H9 (cell line): ENCODE results near the gene NOP58. TPM values are rescaled to one million over a fixed set of nuclear protein-coding genes. Genes with fewer than 3 reads are reported as not detected.

ENCODE experiments used
- DNase-seq: peaks from one replicate; pipeline ENCODE4 v3.0.0-alpha.2; 2017
- H2AFZ ChIP-seq: one replicate; pipeline ENCODE4 v1.6.1; 2013; ENCODE audit warnings: mild to moderate bottlenecking, low read length, control low read depth, moderate library complexity
- H2AK5ac ChIP-seq: 2 replicates; pipeline ENCODE4 v1.6.1; 2013; ENCODE audit warnings: low read length, control low read depth, mixed read lengths; ENCODE audit not compliant: insufficient read length
- H2BK120ac ChIP-seq: one replicate; pipeline ENCODE4 v1.6.1; 2013; ENCODE audit warnings: low read depth, mild to moderate bottlenecking, low read length, control low read depth, inconsistent platforms; ENCODE audit not compliant: poor library complexity, severe bottlenecking
- H2BK12ac ChIP-seq: 2 replicates; pipeline ENCODE4 v1.6.1; 2013; ENCODE audit warnings: low read length, control low read depth, mixed read lengths, low read depth; ENCODE audit not compliant: insufficient read length
- H2BK15ac ChIP-seq: 2 replicates; pipeline ENCODE4 v1.6.1; 2013; ENCODE audit warnings: low read depth, low read length, control low read depth
- H2BK20ac ChIP-seq: one replicate; pipeline ENCODE4 v1.6.1; 2013; ENCODE audit warnings: low read depth, mild to moderate bottlenecking, low read length, control low read depth, inconsistent platforms; ENCODE audit not compliant: poor library complexity, severe bottlenecking
- H2BK5ac ChIP-seq: 2 replicates; pipeline ENCODE4 v1.6.1; 2013; ENCODE audit warnings: low read length, control low read depth, mixed read lengths; ENCODE audit not compliant: insufficient read length
- H3K14ac ChIP-seq: 2 replicates; pipeline ENCODE4 v1.6.1; 2013; ENCODE audit warnings: low read length, control low read depth; ENCODE audit not compliant: insufficient read depth
- H3K18ac ChIP-seq: 2 replicates; pipeline ENCODE4 v1.6.1; 2013; ENCODE audit warnings: low read depth, mild to moderate bottlenecking, mixed read lengths, low read length, control low read depth; ENCODE audit not compliant: insufficient read length
- H3K23ac ChIP-seq: 2 replicates; pipeline ENCODE4 v1.6.1; 2013; ENCODE audit warnings: low read length, control low read depth, mixed read lengths, low read depth; ENCODE audit not compliant: insufficient read length
- H3K23me2 ChIP-seq: 2 replicates; pipeline ENCODE4 v1.6.1; 2013; ENCODE audit warnings: low read depth, mild to moderate bottlenecking, mixed read lengths, low read length, control low read depth; ENCODE audit not compliant: insufficient read length, poor library complexity, severe bottlenecking
- H3K27ac ChIP-seq: 2 replicates; pipeline ENCODE4 v1.5.1; 2013; ENCODE audit warnings: low read length, control low read depth, mixed read lengths, low read depth; ENCODE audit not compliant: insufficient read length
- H3K27me3 ChIP-seq: 2 replicates; pipeline ENCODE4 v1.6.1; 2013; ENCODE audit warnings: low read length, control low read depth, inconsistent platforms; ENCODE audit not compliant: insufficient read depth
- H3K4ac ChIP-seq: 2 replicates; pipeline ENCODE4 v1.6.1; 2013; ENCODE audit warnings: low read depth, mild to moderate bottlenecking, control low read depth, inconsistent platforms, low read length, moderate library complexity
- H3K4me1 ChIP-seq: 2 replicates; pipeline ENCODE4 v1.6.1; 2013; ENCODE audit warnings: low read length, control low read depth, inconsistent platforms; ENCODE audit not compliant: insufficient read depth
- H3K4me2 ChIP-seq: 2 replicates; pipeline ENCODE4 v1.6.1; 2013; ENCODE audit warnings: low read length, control low read depth, mixed read lengths; ENCODE audit not compliant: insufficient read length, insufficient read depth
- H3K56ac ChIP-seq: 2 replicates; pipeline ENCODE4 v1.6.1; 2013; ENCODE audit warnings: low read depth, mild to moderate bottlenecking, mixed read lengths, low read length, control low read depth; ENCODE audit not compliant: insufficient read length
- H3K79me1 ChIP-seq: 2 replicates; pipeline ENCODE4 v1.6.1; 2013; ENCODE audit warnings: low read depth, mild to moderate bottlenecking, moderate library complexity, low read length, control low read depth, inconsistent platforms; ENCODE audit not compliant: insufficient read depth, poor library complexity, severe bottlenecking
- H3K79me2 ChIP-seq: 2 replicates; pipeline ENCODE4 v1.6.1; 2013; ENCODE audit warnings: low read length, control low read depth, inconsistent platforms; ENCODE audit not compliant: insufficient read depth
- H3K9ac ChIP-seq: 2 replicates; pipeline ENCODE4 v1.6.1; 2013; ENCODE audit warnings: low read length, control low read depth, mixed read lengths; ENCODE audit not compliant: insufficient read length; ENCODE audit errors: extremely low read depth
- H3K9me3 ChIP-seq: one replicate; pipeline ENCODE4 v1.6.1; 2013; ENCODE audit warnings: low read depth, low read length, inconsistent platforms; ENCODE audit not compliant: control insufficient read depth
- H3T11ph ChIP-seq: one replicate; pipeline ENCODE4 v1.6.1; 2013; ENCODE audit warnings: mild to moderate bottlenecking, low read length, control low read depth, inconsistent platforms
- H4K20me1 ChIP-seq: one replicate; pipeline ENCODE4 v1.6.1; 2013; ENCODE audit not compliant: control insufficient read depth, insufficient read length, insufficient read depth
- H4K5ac ChIP-seq: 2 replicates; pipeline ENCODE4 v1.6.1; 2013; ENCODE audit warnings: low read depth, mild to moderate bottlenecking, mixed read lengths, low read length, control low read depth; ENCODE audit not compliant: insufficient read length
- H4K8ac ChIP-seq: replicated peaks from 2 replicates; pipeline ENCODE4 v1.6.1; 2013; ENCODE audit warnings: low read length, control low read depth, mixed read lengths, low read depth; ENCODE audit not compliant: insufficient read length
- H4K91ac ChIP-seq: 2 replicates; pipeline ENCODE4 v1.6.1; 2013; ENCODE audit warnings: low read depth, mild to moderate bottlenecking, moderate library complexity, mixed read lengths, low read length, control low read depth; ENCODE audit not compliant: insufficient read length
- H3K27ac Mint-ChIP-seq, 3 experiments: 2 replicates in 2 of 3; 3 replicates in 1 of 3; pipeline ENCODE4 v1.8.0; 2020 to 2021; ENCODE audit warnings: mixed read lengths in 3 of 3, mild to moderate bottlenecking in 1 of 3, moderate library complexity in 1 of 3
- H3K27me3 Mint-ChIP-seq: 2 replicates; pipeline ENCODE4 v1.8.0; 2021; ENCODE audit warnings: low read depth, mild to moderate bottlenecking, moderate library complexity, mixed read lengths
- H3K36me3 Mint-ChIP-seq, 3 experiments: 2 replicates in 2 of 3; 3 replicates in 1 of 3; pipeline ENCODE4 v1.8.0; 2020 to 2021; ENCODE audit warnings: low read depth in 3 of 3, mixed read lengths in 3 of 3; ENCODE audit not compliant: insufficient read depth in 1 of 3
- H3K4me1 Mint-ChIP-seq, 2 experiments: 2 replicates each; pipeline ENCODE4 v1.8.0; 2020; ENCODE audit warnings: mixed read lengths in 2 of 2
- H3K4me3 Mint-ChIP-seq, 2 experiments: 2 replicates in 1 of 2; 3 replicates in 1 of 2; pipeline ENCODE4 v1.8.0; 2020 to 2021; ENCODE audit warnings: mild to moderate bottlenecking in 2 of 2, mixed read lengths in 2 of 2, moderate library complexity in 1 of 2
- H3K9me3 Mint-ChIP-seq, 2 experiments: 2 replicates in 1 of 2; 3 replicates in 1 of 2; pipeline ENCODE4 v1.8.0; 2020; ENCODE audit warnings: mild to moderate bottlenecking in 2 of 2, mixed read lengths in 2 of 2, moderate library complexity in 1 of 2
- WGBS: extraction: QIAGEN DNeasy Blood & Tissue Kit; methylation state at CpG from one replicate; pipeline ENCODE4 v1.1.7; 2013; ENCODE audit warnings: missing lambda C conversion rate, low lambda C conversion rate, mixed read lengths; ENCODE audit not compliant: insufficient read length; ENCODE audit errors: extremely low coverage; 5-methylcytosine and 5-hydroxymethylcytosine counted together
- total RNA-seq: library from RNA; stranded (reverse); gene quantifications from 2 replicates; pipeline ENCODE4 v1.2.1, GENCODE V29; 2021
- TF ChIP-seq, protein P1 (sequence below): fragments of 200-600 bp; sonication (generic); conservative IDR thresholded peaks from 3 replicates; pipeline ENCODE4 v1.8.0; 2021; ENCODE audit warnings: antibody characterized with exemption, mild to moderate bottlenecking

The NOP58 gene
- total RNA-seq, 1 experiment from 2014 or later = 168 TPM

DNA sequence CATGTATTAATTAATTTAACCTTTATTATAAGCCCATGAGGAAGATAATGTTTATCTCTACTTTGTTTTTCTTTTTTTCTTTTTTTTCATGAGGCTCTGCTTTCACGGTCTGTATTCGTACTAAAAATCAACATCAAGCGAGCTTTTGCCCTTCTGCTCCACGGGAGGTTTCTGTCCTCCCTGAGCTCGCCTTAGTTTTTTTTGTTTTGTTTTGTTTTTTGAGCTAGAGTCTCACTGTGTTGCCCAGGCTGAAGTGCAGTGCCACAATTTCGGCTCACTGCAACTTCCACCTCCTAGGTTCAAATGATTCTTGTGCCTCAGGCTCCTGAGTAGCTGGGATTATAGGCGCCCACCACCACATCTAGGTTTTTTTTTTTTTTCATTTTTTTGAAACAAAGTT is 80.6 kb downstream of the NOP58 start:
- WGBS = no CpG with 5 or more reads among the region's 7 CpGs
- DNase-seq = no peak
- H4K20me1 ChIP-seq = no peaks in the 10 kb centered on the region
- no peak overlapping the region for H4K5ac ChIP-seq
- no peak overlapping the region for H4K91ac ChIP-seq
- H2BK120ac ChIP-seq = no peak overlapping the region
- Mint-ChIP-seq H3K4me1 (peaks cover 7 to 11% of the 10 kb centered on the region in 2 experiments), H3K4me3 (no peak overlapping the region), H3K27me3 (no peaks in the 10 kb centered on the region), H3K36me3 (no peaks in the 10 kb centered on the region; a peak in 1 of 7 replicates), H3K9me3 (peaks cover 0 to 2% of the 10 kb centered on the region in 2 experiments; a peak in 1 of 5 replicates), H3K27ac (peak overlapping the region in 1 of 3 experiments; percentile 23; a peak in 1 of 7 replicates)
- H3K79me1 ChIP-seq = no peaks in the 10 kb centered on the region
- H2BK12ac ChIP-seq = no peak overlapping the region
- H3K4ac ChIP-seq = no peak overlapping the region
- H2BK20ac ChIP-seq = no peak overlapping the region
- H3K9me3 ChIP-seq = no peaks in the 10 kb centered on the region
- H3K9ac ChIP-seq = no peak overlapping the region
- no peak overlapping the region for H2AK5ac ChIP-seq
- H3K4me2 ChIP-seq = no peak overlapping the region
- no peak overlapping the region for H3T11ph ChIP-seq
- no peaks in the 10 kb centered on the region for H3K79me2 ChIP-seq
- TF ChIP-seq, protein P1, sequence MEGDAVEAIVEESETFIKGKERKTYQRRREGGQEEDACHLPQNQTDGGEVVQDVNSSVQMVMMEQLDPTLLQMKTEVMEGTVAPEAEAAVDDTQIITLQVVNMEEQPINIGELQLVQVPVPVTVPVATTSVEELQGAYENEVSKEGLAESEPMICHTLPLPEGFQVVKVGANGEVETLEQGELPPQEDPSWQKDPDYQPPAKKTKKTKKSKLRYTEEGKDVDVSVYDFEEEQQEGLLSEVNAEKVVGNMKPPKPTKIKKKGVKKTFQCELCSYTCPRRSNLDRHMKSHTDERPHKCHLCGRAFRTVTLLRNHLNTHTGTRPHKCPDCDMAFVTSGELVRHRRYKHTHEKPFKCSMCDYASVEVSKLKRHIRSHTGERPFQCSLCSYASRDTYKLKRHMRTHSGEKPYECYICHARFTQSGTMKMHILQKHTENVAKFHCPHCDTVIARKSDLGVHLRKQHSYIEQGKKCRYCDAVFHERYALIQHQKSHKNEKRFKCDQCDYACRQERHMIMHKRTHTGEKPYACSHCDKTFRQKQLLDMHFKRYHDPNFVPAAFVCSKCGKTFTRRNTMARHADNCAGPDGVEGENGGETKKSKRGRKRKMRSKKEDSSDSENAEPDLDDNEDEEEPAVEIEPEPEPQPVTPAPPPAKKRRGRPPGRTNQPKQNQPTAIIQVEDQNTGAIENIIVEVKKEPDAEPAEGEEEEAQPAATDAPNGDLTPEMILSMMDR = no peak
- H4K8ac ChIP-seq = no peak overlapping the region
- no peak overlapping the region for H3K56ac ChIP-seq
- H3K27me3 ChIP-seq = no peaks in the 10 kb centered on the region
- H2AFZ ChIP-seq = no peak overlapping the region
- no peak overlapping the region for H2BK5ac ChIP-seq
- no peaks in the 10 kb centered on the region for H3K4me1 ChIP-seq
- no peak overlapping the region for H3K23ac ChIP-seq
- no peak overlapping the region for H3K27ac ChIP-seq
- no peak overlapping the region for H3K14ac ChIP-seq
- no peak overlapping the region for H2BK15ac ChIP-seq
- no peak overlapping the region for H3K18ac ChIP-seq
- H3K23me2 ChIP-seq = no peaks in the 10 kb centered on the region

Other genes starting within 250 kb of the NOP58 start
- gene FZD7, start 231.9 kb upstream of the NOP58 start, total RNA-seq = 302 and 309 TPM in 2 replicates
- not detected in 2 replicates for gene KIAA2012, start 192.5 kb upstream of the NOP58 start, total RNA-seq
- 202 and 206 TPM in 2 replicates for gene SUMO1, start 27.2 kb upstream of the NOP58 start, total RNA-seq
- 15.2 and 17.3 TPM in 2 replicates for gene BMPR2, start 110.6 kb downstream of the NOP58 start, total RNA-seq